ENCODE results near the gene FSTL5. TPM values are rescaled to one million over a fixed set of nuclear protein-coding genes. Genes with fewer than 3 reads are reported as not detected.

The FSTL5 gene
- total RNA-seq, 2 experiments from 2014 or later: not detected

DNA sequence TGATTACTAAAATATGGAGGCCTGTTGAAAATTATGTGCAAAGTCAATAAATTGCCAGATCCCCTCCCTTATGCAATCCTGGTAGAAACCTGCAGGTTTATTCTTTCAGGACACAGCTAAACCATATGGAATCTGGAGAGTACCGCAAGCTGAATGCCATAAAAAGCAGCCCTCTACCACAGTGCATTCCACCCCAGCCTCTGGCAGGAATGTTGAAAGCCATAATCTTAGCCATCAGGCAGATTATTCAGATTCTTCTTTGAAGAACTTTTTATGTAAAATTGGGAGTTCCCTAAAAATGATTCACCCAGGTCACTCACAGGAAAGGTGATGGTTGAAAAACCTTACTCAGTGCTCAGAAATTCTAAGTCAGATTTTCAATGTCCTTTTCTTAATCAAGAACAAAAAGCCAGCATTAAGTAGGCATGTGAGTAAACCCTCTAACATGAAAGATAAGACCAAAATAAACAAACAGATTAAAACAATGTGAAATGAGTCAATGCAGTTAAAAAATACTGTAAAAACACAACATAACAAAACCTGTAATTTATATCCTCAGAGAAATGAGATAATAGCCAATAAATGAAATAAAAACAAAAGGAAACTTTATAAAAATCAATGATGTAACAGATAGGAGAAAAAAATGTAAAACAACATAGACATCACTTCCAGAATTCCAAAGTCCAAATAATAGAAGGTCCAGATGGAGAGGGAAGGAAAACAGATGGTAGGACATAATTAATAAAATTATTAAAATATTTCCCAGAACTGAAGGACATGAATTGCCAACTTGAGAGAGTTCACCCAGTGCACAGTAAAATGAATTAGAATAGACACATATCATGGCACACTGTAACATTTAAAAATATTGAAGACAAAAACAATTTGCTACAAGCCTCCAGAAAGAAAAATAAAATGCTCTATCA is 226.9 kb downstream of the FSTL5 start:
- no peaks in the 10 kb centered on the region for H3K9me3 ChIP-seq (ENCODE audit: low read length)
- H3K4me3 ChIP-seq (ENCODE audit: low read depth, low read length, poor library complexity, severe bottlenecking): no peak overlapping the region
- DNase-seq (ENCODE audit: low spot score): no peak
- CTCF ChIA-PET (ENCODE audit: unreplicated experiment): no interaction called here
- H3K9me2 ChIP-seq (ENCODE audit: insufficient read depth, low read length): no peaks in the 10 kb centered on the region
- no peaks in the 10 kb centered on the region for H3K79me2 ChIP-seq (ENCODE audit: insufficient read depth, low read depth, low read length)
- intact Hi-C loops (cut with micrococcal nuclease; ENCODE audit: unreplicated experiment): no loop called here
- POLR2A ChIA-PET: no interaction called here
- H3K27ac ChIP-seq (ENCODE audit: low read depth, low read length, poor library complexity, severe bottlenecking): no peak overlapping the region
- BruUV-seq (replicated peaks): no TSS peak
- H2AFZ ChIP-seq (ENCODE audit: low read length): no peak overlapping the region
- TF ChIP-seq CTCF (conservative IDR thresholded peaks at IDR 0.05; ENCODE audit: low read length) (no peak), EZH2phosphoT487 (IDR thresholded peaks at IDR 0.05; ENCODE audit: borderline replicate concordance, low read depth, low read length) (no peak)
- H4K20me1 ChIP-seq (ENCODE audit: insufficient read depth, low read length): no peaks in the 10 kb centered on the region
- H3K36me3 ChIP-seq (ENCODE audit: insufficient read depth, low read length): no peaks in the 10 kb centered on the region
- H3K4me2 ChIP-seq (ENCODE audit: low read length): no peak overlapping the region
- no peaks in the 10 kb centered on the region for H3K4me1 ChIP-seq (ENCODE audit: insufficient read depth, low read length, poor library complexity, severe bottlenecking)

- CTCF ChIA-PET (ENCODE audit: unreplicated experiment): no interaction called here
- Histone ChIP-seq H3K4me1 (ENCODE audit: insufficient read depth, low read length, poor library complexity, severe bottlenecking) (no peaks in the 10 kb centered on the region), H3K9me3 (ENCODE audit: low read length) (no peaks in the 10 kb centered on the region), H3K4me3 (ENCODE audit: low read depth, low read length, poor library complexity, severe bottlenecking) (no peak overlapping the region), H3K4me2 (ENCODE audit: low read length) (no peak overlapping the region), H3K27ac (ENCODE audit: low read depth, low read length, poor library complexity, severe bottlenecking) (no peak overlapping the region), H3K9me2 (ENCODE audit: insufficient read depth, low read length) (no peaks in the 10 kb centered on the region), H3K36me3 (ENCODE audit: insufficient read depth, low read length) (no peaks in the 10 kb centered on the region), H4K20me1 (ENCODE audit: insufficient read depth, low read length) (no peaks in the 10 kb centered on the region), H2AFZ (ENCODE audit: low read length) (no peak overlapping the region), H3K79me2 (ENCODE audit: insufficient read depth, low read depth, low read length) (no peaks in the 10 kb centered on the region)
- DNase-seq (ENCODE audit: low spot score): no peak
- intact Hi-C loops (cut with micrococcal nuclease; ENCODE audit: unreplicated experiment): no loop called here
- no TSS peak for BruUV-seq (replicated peaks)
- POLR2A ChIA-PET: interaction anchor here (0.6 kb wide), 1 partner anchor 17 kb away, joined by 3 read pairs; no protein-coding TSS in a partner anchor
- TF ChIP-seq EZH2phosphoT487 (IDR thresholded peaks at IDR 0.05; ENCODE audit: borderline replicate concordance, low read depth, low read length): no peak
- no peak for TF ChIP-seq CTCF (conservative IDR thresholded peaks at IDR 0.05; ENCODE audit: low read length)
Observed at GRCh38 chr4:161931089-161931488, 232.7 kb downstream of the FSTL5 start.

GRCh38 chr4:161929956-161930355 is 233.8 kb downstream of the FSTL5 start:
- Histone ChIP-seq H3K79me2 (ENCODE audit: insufficient read depth, low read depth, low read length) (no peaks in the 10 kb centered on the region), H3K36me3 (ENCODE audit: insufficient read depth, low read length) (no peaks in the 10 kb centered on the region), H3K9me3 (ENCODE audit: low read length) (no peaks in the 10 kb centered on the region), H2AFZ (ENCODE audit: low read length) (no peak overlapping the region), H3K4me2 (ENCODE audit: low read length) (no peak overlapping the region), H3K9me2 (ENCODE audit: insufficient read depth, low read length) (no peaks in the 10 kb centered on the region), H3K4me1 (ENCODE audit: insufficient read depth, low read length, poor library complexity, severe bottlenecking) (no peaks in the 10 kb centered on the region), H4K20me1 (ENCODE audit: insufficient read depth, low read length) (no peaks in the 10 kb centered on the region), H3K4me3 (ENCODE audit: low read depth, low read length, poor library complexity, severe bottlenecking) (no peak overlapping the region), H3K27ac (ENCODE audit: low read depth, low read length, poor library complexity, severe bottlenecking) (no peak overlapping the region)
- BruUV-seq (replicated peaks): no TSS peak
- ChIA-PET POLR2A (no interaction called here), CTCF (ENCODE audit: unreplicated experiment) (no interaction called here)
- intact Hi-C loops (cut with micrococcal nuclease; ENCODE audit: unreplicated experiment): no loop called here
- no peak for DNase-seq (ENCODE audit: low spot score)
- no peak for TF ChIP-seq EZH2phosphoT487 (IDR thresholded peaks at IDR 0.05; ENCODE audit: borderline replicate concordance, low read depth, low read length)
- no peak for TF ChIP-seq CTCF (conservative IDR thresholded peaks at IDR 0.05; ENCODE audit: low read length)

All from OCI-LY7 (cell line).